GM18505 (cell line): ENCODE measurements around the gene TTC1.
"Not testable (repeated sequence)": the region's sequence is repeated elsewhere in the genome, so short reads cannot be mapped to it uniquely, and the experiment has no call there.

ENCODE experiments used
- ATAC-seq: cut with Tn5 transposase; IDR thresholded peaks from one replicate; pipeline ENCODE4 v1.9.1; 2021; ENCODE audit not compliant: unreplicated experiment
- POLR2A ChIP-seq: IDR thresholded peaks from 4 replicates; pipeline ENCODE4 v1.6.1; 2011; ENCODE audit warnings: borderline replicate concordance; ENCODE audit not compliant: insufficient read depth, insufficient read length; ENCODE audit errors: extremely low read depth

TTC1 gene

GRCh38 chr5:160064995-160065614 lies 56.2 kb downstream of the TTC1 start:
- ATAC-seq = no peak
- TF ChIP-seq POLR2A = no peak

DNA sequence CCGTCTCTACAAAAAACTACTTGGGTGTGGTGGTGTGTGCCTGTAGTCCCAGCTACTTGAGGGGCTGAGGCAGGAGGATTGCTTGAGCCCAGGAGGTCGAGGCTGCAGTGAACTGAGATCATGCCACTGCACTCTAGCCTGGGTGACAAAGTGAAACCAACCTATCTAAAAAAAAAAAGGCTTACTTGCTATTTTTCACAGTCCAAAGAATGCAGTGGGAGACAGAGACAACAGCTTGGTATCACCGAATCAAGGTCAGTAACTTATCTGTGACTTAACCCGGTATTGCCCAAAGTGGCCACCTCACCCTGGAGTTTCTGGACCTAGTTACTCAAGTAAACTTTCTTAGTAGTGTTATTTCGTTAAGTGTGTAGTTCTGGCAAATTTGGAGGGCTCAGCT lies 60.2 kb downstream of the TTC1 start:
- not testable (repeated sequence) for ATAC-seq

- no peak for ATAC-seq
- TF ChIP-seq POLR2A = no peak
Measured at GRCh38 chr5:160071516-160071915, 62.6 kb downstream of the TTC1 start.

DNA sequence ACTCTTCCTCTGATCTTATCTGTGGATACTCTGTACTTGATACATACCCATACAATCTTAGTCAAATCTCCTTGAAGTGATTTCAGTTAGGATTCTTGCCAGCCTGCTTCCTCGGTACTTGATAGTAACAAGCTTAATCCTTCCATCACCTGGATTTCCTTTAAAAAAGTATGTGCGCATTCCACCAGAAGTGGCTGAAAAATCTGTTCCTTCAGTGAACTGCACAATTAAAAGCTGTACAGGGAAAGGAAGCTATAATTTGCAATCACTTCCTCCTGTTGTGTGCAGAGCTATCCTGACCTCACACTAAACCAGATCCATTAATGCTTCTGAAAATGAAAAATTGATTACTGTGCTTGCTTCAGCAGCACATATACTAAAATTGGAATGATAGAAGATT lies 63.0 kb downstream of the TTC1 start:
- no peak for ATAC-seq
- TF ChIP-seq POLR2A = no peak

GRCh38 chr5:160075073-160075472 lies 66.1 kb downstream of the TTC1 start:
- no peak for TF ChIP-seq POLR2A
- ATAC-seq = no peak

DNA sequence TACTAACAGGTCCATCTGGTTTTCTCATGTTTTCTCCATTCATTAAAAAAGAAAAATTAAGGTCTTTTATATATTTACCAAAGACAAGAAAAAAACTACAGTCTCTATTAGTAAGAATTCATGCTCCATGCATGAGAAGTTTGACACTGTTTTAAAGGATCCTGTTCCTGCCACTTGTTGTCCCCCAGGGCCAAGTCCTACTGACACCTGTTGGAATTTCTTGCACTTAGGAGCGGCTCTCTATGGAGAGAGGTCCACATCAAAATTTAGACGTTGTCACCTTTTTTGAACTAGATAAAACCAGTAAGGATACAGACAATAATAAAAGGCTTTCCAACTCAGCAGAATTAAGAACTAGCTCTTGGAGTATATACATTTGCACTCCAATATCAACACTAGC lies 68.1 kb downstream of the TTC1 start:
- TF ChIP-seq POLR2A = no peak
- ATAC-seq = no peak

DNA sequence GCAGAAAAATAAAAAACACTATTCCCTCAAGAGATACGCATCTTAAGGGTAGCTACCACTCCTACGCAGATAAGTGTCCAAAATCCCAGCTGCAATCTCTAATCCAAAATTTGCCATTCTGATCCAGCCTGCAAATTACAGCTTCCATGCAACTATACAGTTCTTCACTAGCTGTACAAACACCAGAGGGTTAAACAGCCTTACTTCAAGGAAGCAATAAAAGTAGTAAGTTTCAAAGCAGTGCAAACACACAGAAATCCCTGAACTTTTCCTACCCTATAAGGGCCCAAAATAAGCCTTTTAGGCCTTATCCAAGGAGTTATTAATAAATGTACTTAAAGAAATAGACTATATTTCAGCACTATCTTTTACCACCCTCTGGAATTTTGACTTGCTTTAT lies 70.8 kb downstream of the TTC1 start:
- no peak for ATAC-seq
- TF ChIP-seq POLR2A = no peak

- no peak for ATAC-seq
- no peak for TF ChIP-seq POLR2A
Measured at GRCh38 chr5:160081495-160081894, 72.6 kb downstream of the TTC1 start.

GRCh38 chr5:160082614-160083500 lies 73.9 kb downstream of the TTC1 start:
- no peak for ATAC-seq
- no peak for TF ChIP-seq POLR2A

DNA sequence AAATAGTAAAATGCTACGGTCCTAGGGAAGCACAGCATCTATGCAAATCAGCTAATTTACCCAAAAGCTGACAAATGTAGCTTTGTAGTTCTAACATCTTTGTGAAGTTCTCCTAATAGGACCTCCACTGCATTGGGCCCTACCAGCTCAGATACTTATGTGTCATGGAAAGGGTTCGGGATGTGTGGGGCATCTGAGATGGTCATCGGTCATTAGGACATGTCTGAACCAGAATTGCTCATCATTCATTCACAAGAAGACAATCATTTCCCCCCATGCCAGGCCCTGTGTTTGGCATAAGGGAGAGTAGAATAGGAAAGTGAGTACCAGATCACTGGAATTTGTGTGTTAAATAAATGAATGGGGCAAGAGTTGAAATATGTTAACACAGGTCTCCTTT lies 74.6 kb downstream of the TTC1 start:
- no peak for ATAC-seq
- TF ChIP-seq POLR2A = no peak

DNA sequence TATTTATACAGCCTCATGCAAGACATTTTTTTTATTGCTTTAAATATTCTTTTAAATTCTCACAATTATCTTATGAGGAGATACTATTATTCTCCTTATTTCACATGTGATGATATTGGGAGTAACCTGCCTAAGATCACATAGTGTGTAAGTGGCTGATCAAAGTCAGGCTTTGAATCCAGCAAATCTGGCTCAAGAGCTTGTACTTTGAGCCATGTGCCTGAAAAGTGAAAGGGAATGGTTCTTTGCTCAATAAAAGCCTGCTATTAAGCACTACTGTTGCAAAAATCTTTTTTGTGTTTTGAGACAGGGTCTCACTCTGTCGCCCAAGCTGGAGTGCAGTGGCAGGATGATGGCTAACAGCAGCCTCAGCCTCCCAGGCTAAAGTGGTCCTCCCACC lies 75.2 kb downstream of the TTC1 start:
- ATAC-seq = no peak
- TF ChIP-seq POLR2A = no peak

- TF ChIP-seq POLR2A = no peak
- no peak for ATAC-seq
Measured at GRCh38 chr5:160087199-160087598, 78.3 kb downstream of the TTC1 start.

DNA sequence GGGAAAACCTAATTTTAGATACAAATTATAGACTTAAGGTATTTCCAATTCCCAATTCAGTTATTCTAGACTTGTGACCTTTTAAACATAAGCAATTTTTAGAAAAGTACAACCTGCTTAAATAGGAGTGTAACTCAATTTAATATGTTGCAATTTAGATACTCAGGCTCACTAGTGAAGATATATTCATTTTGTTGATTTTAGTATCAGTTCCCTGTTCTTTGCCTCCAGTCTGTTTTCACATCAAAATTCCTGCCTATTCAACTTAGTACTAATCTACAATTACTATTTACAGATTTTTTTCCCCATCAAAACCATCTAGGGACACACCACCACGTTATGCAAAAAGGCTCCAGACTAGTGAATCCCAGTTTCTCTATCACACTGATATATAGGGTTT lies 79.9 kb downstream of the TTC1 start:
- no peak for TF ChIP-seq POLR2A
- ATAC-seq = no peak

- TF ChIP-seq POLR2A = no peak
Measured at GRCh38 chr5:160089531-160089930, 80.6 kb downstream of the TTC1 start.

More at GRCh38 chr5:160089531-160089930, 80.6 kb downstream of the TTC1 start:
- ATAC-seq = no peak
